ENCODE measurements around the gene PLCD1. TPM values are rescaled to one million over a fixed set of nuclear protein-coding genes. Genes with fewer than 3 reads are reported as not detected.

Gene PLCD1
- total and polyA plus RNA-seq, 2 experiments from 2014 or later: 16.0 to 24.4 TPM

DNA sequence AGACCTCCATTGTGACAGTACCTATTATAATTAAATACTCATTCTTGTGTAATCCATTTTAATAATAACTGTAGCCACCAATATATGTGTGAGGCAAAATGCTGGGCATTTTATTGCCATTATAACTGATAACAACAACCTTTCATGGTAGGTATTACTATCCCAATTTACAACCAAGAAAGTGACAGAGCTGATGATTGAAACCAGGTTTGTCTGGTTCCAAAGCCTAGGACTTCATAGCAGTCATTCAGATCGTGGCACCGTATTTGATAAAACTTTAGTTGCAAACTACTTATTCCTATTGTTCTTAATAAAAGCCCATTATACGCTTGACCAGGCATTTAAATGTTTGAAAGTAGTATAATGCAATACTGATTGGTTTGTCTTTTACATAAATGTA is 65.3 kb downstream of the PLCD1 start:
- Histone ChIP-seq H3K4me2 (no peak overlapping the region), H3K27ac (ENCODE audit: low read depth) (no peak overlapping the region), H3K4me1 (ENCODE audit: insufficient read depth) (peaks cover 35% of the 10 kb centered on the region), H3K36me3 (ENCODE audit: insufficient read depth) (no peaks in the 10 kb centered on the region), H3F3A (replicated peaks; ENCODE audit: low read depth) (no peaks in the 10 kb centered on the region), H3K9me2 (ENCODE audit: insufficient read depth) (no peaks in the 10 kb centered on the region), H3K79me2 (replicated peaks; ENCODE audit: insufficient read depth) (no peaks in the 10 kb centered on the region), H2AFZ (no peak overlapping the region), H3K4me3 (no peak overlapping the region), H4K20me1 (replicated peaks; ENCODE audit: insufficient read depth) (no peaks in the 10 kb centered on the region), H3K27me3 (ENCODE audit: insufficient read depth) (no peaks in the 10 kb centered on the region)
- Mint-ChIP-seq H3K27ac (no peak overlapping the region), H3K9me3 (no peaks in the 10 kb centered on the region), H3K4me3 (no peak overlapping the region), H3K4me1 (peaks cover 39% of the 10 kb centered on the region), H3K27me3 (ENCODE audit: insufficient read depth, low read depth, poor library complexity) (peaks cover 2% of the 10 kb centered on the region), H3K36me3 (ENCODE audit: low read depth) (peaks cover 4% of the 10 kb centered on the region; the same call in 2 of the 3 replicates)
- ATAC-seq (no peak), DNase-seq (ENCODE audit: low spot score) (no peak)
- TF ChIP-seq POLR2AphosphoS5 (IDR thresholded peaks at IDR 0.05; ENCODE audit: low read depth) (no peak), ZNF114 (CRISPR knock-in tag; IDR thresholded peaks at IDR 0.05) (no peak), CREB1 (CRISPR knock-in tag; IDR thresholded peaks at IDR 0.05; ENCODE audit: low read depth) (no peak), JUNB (IDR thresholded peaks at IDR 0.05; ENCODE audit: unreplicated experiment) (no peak), EZH2 (IDR thresholded peaks at IDR 0.05; ENCODE audit: low read depth, unreplicated experiment) (no peak), EZH2phosphoT487 (IDR thresholded peaks at IDR 0.05; ENCODE audit: unreplicated experiment) (no peak), NANOG (IDR thresholded peaks at IDR 0.05; ENCODE audit: borderline replicate concordance) (no peak), STAT1 (IDR thresholded peaks at IDR 0.05; ENCODE audit: unreplicated experiment) (no peak), ZNF331 (CRISPR knock-in tag; IDR thresholded peaks at IDR 0.05; ENCODE audit: low read depth) (no peak)
- TF ChIP-seq, protein P1, sequence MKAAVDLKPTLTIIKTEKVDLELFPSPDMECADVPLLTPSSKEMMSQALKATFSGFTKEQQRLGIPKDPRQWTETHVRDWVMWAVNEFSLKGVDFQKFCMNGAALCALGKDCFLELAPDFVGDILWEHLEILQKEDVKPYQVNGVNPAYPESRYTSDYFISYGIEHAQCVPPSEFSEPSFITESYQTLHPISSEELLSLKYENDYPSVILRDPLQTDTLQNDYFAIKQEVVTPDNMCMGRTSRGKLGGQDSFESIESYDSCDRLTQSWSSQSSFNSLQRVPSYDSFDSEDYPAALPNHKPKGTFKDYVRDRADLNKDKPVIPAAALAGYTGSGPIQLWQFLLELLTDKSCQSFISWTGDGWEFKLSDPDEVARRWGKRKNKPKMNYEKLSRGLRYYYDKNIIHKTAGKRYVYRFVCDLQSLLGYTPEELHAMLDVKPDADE (IDR thresholded peaks at IDR 0.05): no peak
- TF ChIP-seq, protein P2, sequence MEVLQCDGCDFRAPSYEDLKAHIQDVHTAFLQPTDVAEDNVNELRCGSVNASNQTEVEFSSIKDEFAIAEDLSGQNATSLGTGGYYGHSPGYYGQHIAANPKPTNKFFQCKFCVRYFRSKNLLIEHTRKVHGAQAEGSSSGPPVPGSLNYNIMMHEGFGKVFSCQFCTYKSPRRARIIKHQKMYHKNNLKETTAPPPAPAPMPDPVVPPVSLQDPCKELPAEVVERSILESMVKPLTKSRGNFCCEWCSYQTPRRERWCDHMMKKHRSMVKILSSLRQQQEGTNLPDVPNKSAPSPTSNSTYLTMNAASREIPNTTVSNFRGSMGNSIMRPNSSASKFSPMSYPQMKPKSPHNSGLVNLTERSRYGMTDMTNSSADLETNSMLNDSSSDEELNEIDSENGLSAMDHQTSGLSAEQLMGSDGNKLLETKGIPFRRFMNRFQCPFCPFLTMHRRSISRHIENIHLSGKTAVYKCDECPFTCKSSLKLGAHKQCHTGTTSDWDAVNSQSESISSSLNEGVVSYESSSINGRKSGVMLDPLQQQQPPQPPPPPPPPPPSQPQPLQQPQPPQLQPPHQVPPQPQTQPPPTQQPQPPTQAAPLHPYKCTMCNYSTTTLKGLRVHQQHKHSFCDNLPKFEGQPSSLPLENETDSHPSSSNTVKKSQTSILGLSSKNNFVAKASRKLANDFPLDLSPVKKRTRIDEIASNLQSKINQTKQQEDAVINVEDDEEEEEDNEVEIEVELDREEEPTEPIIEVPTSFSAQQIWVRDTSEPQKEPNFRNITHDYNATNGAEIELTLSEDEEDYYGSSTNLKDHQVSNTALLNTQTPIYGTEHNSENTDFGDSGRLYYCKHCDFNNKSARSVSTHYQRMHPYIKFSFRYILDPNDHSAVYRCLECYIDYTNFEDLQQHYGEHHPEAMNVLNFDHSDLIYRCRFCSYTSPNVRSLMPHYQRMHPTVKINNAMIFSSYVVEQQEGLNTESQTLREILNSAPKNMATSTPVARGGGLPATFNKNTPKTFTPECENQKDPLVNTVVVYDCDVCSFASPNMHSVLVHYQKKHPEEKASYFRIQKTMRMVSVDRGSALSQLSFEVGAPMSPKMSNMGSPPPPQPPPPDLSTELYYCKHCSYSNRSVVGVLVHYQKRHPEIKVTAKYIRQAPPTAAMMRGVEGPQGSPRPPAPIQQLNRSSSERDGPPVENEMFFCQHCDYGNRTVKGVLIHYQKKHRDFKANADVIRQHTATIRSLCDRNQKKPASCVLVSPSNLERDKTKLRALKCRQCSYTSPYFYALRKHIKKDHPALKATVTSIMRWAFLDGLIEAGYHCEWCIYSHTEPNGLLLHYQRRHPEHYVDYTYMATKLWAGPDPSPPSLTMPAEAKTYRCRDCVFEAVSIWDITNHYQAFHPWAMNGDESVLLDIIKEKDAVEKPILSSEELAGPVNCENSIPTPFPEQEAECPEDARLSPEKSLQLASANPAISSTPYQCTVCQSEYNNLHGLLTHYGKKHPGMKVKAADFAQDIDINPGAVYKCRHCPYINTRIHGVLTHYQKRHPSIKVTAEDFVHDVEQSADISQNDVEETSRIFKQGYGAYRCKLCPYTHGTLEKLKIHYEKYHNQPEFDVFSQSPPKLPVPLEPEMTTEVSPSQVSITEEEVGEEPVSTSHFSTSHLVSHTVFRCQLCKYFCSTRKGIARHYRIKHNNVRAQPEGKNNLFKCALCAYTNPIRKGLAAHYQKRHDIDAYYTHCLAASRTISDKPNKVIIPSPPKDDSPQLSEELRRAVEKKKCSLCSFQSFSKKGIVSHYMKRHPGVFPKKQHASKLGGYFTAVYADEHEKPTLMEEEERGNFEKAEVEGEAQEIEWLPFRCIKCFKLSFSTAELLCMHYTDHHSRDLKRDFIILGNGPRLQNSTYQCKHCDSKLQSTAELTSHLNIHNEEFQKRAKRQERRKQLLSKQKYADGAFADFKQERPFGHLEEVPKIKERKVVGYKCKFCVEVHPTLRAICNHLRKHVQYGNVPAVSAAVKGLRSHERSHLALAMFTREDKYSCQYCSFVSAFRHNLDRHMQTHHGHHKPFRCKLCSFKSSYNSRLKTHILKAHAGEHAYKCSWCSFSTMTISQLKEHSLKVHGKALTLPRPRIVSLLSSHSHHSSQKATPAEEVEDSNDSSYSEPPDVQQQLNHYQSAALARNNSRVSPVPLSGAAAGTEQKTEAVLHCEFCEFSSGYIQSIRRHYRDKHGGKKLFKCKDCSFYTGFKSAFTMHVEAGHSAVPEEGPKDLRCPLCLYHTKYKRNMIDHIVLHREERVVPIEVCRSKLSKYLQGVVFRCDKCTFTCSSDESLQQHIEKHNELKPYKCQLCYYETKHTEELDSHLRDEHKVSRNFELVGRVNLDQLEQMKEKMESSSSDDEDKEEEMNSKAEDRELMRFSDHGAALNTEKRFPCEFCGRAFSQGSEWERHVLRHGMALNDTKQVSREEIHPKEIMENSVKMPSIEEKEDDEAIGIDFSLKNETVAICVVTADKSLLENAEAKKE (CRISPR knock-in tag; IDR thresholded peaks at IDR 0.05): no peak
- TF ChIP-seq, protein P3, sequence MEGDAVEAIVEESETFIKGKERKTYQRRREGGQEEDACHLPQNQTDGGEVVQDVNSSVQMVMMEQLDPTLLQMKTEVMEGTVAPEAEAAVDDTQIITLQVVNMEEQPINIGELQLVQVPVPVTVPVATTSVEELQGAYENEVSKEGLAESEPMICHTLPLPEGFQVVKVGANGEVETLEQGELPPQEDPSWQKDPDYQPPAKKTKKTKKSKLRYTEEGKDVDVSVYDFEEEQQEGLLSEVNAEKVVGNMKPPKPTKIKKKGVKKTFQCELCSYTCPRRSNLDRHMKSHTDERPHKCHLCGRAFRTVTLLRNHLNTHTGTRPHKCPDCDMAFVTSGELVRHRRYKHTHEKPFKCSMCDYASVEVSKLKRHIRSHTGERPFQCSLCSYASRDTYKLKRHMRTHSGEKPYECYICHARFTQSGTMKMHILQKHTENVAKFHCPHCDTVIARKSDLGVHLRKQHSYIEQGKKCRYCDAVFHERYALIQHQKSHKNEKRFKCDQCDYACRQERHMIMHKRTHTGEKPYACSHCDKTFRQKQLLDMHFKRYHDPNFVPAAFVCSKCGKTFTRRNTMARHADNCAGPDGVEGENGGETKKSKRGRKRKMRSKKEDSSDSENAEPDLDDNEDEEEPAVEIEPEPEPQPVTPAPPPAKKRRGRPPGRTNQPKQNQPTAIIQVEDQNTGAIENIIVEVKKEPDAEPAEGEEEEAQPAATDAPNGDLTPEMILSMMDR (conservative IDR thresholded peaks at IDR 0.05; ENCODE audit: low read depth in 2 of 2): no peak
- TF ChIP-seq, protein P4, sequence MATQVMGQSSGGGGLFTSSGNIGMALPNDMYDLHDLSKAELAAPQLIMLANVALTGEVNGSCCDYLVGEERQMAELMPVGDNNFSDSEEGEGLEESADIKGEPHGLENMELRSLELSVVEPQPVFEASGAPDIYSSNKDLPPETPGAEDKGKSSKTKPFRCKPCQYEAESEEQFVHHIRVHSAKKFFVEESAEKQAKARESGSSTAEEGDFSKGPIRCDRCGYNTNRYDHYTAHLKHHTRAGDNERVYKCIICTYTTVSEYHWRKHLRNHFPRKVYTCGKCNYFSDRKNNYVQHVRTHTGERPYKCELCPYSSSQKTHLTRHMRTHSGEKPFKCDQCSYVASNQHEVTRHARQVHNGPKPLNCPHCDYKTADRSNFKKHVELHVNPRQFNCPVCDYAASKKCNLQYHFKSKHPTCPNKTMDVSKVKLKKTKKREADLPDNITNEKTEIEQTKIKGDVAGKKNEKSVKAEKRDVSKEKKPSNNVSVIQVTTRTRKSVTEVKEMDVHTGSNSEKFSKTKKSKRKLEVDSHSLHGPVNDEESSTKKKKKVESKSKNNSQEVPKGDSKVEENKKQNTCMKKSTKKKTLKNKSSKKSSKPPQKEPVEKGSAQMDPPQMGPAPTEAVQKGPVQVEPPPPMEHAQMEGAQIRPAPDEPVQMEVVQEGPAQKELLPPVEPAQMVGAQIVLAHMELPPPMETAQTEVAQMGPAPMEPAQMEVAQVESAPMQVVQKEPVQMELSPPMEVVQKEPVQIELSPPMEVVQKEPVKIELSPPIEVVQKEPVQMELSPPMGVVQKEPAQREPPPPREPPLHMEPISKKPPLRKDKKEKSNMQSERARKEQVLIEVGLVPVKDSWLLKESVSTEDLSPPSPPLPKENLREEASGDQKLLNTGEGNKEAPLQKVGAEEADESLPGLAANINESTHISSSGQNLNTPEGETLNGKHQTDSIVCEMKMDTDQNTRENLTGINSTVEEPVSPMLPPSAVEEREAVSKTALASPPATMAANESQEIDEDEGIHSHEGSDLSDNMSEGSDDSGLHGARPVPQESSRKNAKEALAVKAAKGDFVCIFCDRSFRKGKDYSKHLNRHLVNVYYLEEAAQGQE (IDR thresholded peaks at IDR 0.05; ENCODE audit: unreplicated experiment): no peak
